NCI-H2029 (cell line): ENCODE measurements around the gene SNX25.
"Not testable (repeated sequence)": the region's sequence is repeated elsewhere in the genome, so short reads cannot be mapped to it uniquely, and the experiment has no call there.

ENCODE experiments used
- DNase-seq: peaks from one replicate; lab custom pipeline; 2025; lab: John Stamatoyannopoulos, UW

Gene SNX25

DNA sequence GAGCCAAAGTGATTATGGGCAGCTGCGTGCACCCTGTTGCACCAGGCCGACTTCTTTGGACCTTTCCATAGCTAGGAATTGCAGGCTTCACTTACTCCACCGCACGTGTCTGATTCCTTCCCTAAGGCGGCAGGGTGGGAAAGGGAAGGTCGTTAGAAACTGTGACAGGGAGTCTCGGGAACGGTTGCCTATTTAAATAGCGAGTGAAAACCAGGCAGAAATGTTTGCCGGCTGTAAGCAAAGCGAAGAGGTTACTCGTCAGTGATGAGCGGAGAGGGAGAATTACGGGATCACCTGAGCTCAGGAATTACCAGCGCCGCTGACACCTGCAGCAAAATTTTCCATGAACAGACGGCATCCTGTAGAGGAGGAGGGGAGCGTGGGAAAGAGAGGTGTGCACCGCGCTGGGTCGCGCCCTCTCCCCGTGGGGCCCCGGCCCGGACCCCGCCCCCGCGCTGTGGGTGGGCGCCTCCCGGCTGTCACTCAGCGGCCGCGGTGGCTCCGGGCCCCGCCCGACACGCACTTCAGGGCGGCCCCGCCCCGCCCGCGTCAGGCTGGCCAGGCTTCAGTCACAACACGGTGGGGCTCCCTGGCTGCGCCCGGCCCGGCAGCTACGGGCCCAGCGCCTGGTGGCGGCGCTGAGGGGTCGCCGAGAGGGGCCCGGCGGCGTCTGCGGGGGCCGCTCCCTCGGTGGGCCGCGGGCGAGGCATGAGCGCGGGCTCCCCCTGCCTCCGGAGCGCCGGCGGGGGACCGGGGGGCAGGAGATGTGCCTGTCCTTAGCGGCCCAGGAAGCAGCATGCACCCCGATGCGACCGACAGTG is at the start of gene SNX25:
Gene SNX25 (plus strand): TSS at position 568 of the 821 bp plus-strand sequence. CDS start 229 bp downstream, at position 797.
- DNase-seq: peak; percentile 49

DNA sequence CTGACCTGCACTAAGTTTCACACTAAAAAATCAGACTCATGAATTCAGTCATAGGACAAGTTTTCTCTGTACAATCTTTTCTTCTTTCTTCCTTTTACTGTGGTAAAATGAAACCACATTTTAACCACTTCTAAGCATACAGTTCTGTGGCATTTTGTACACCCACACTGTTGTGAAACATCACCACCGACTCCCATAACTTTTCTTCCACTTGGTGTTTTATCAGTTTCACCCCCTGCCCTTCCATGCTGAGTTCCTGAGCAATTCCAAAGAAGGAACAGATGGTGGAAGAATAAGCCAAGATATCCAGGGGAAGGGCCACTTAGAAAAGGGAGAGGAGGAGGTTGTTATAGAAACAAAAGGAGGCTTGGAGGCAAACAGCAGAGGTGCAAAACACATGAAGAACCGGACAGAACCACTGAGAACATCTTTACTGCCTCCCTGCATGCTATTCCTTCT is 43.8 kb upstream of the SNX25 start:
- no peak for DNase-seq

DNA sequence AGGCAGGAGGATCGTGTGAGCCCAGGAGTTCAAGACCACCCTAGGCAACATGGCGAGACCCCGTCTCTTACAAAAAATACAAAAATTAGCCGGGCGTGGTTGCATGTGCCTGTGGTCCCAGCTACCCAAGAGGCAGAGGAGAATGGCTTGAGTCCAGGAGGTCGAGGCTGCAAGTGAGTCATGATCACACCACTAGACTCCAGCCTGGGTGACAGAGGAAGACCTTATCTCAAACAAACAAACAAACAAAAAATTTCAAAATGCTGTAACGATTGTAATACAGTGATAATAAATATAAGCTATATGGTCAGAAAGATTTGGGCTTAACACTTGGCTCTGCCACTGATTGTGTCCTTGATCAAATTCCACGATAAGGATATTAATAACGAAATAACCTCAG is 42.2 kb upstream of the SNX25 start:
- no peak for DNase-seq

DNA sequence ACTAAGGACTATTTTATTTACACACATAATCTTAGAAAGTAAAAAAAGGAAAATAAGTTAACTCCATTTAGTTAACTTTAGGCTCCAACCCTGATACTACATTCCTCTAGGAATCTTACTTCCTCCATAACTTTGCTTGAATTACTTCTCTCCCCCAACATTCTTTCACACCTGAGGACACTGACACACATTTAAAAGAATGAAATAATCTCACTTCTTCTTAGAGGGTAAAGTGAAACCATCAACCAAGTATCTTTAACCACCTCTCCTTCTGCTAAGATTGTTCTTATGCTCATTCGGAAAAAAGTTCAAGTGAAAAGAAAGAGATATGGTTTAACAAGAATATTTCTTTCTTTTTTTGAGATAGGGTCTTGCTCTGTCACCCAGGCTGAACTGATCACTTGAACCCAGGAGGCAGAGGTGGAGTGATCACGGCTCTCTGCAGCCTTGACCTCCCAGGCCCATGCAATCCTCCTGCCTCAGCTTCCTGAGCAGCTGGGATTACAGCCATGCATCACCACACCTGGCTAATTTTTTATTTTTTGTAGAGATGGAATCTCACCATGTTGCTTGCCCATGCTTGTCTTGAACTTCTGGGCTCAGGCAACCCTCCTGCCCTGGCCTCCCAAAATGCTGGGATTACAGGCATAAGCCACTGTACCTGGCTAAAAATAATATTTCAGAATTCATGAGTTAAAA is 37.9 kb upstream of the SNX25 start:
- no peak for DNase-seq

DNA sequence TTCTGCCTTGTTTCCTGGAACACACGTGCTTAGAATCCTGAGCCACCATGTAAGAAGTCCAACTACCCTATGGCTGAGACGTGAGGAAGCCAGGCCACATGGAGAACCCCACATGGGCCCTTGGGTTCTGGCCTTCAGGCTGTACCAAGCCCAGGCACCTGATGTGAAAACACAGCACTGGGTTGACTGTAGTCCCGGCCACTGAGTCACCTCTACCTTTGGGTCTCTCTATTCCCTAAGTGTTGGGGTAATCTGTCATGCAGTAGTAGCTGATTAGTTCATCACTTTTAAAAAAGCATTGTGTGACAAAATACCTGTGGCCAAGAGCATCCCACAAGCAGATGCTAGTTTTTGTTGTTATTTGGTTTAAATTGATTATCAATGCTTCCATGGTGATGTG is 29.9 kb upstream of the SNX25 start:
- DNase-seq: no peak

DNA sequence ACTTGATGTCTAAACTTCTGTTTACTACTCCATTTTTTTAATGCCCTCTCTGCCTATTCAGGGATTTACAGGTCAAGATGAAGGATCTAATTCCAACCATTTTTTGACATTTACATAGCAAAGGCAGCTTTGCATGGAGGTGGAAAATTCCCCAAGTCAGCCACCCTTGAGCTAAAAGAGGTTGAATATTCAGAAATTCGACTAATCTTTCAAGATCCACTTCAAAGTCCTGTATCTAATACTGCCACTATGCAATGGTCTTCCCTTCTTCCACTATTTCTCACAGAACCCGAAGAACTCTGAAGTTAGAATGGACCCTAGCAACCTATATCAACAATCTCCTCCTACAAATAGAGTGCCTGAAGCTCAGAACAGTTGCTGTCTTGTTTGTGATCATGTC is 27.2 kb upstream of the SNX25 start:
- DNase-seq: no peak

DNA sequence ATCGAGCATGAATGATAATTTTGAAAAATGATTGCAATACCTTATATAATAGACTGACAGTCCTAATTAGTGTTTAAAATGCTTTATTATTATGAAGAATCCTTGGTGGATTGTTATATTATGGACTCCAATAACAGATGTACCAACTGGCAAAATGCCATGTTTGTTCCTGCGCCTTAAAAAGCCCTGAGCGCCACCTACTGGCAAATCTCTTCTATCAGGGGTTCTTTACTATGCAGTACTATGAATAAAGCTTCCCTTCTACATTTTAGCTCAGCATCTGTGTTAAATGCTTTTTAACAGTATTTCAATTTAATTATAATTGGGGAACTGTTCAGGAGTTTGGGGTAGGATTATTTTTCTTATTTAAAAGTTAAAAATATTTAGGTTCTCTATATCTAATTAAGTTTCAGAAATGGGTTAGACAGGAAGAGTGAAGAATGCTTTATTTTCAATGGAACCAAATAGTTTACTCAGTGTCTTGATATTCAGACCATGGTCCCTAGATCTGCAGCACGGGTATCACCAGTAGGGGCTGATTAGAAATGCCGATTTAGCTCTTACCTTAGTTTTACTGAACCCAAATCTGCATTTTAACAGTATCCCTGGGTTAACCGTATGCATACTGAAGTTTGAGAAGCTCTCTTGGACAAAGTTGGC is 25.6 kb upstream of the SNX25 start:
- DNase-seq: peak; percentile 79

DNA sequence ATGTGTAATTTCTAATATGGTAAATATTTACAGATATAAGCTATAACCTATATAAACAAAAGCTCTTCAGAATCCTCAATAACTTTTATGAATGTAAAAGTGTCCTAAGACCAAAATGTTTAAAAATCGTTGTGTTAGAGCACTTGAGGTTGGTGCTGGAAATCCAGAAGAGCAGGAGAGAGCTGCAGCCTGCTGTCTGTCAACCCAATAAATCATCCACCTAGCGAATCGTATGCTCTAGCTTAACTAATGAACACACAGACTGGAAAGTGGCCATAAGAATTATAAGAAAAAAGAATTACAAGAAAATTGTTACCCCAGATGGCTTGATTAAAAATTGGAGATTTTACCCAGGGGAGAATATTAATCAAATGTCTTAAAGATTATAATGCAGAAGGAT is 22.6 kb upstream of the SNX25 start:
- DNase-seq: no peak

DNA sequence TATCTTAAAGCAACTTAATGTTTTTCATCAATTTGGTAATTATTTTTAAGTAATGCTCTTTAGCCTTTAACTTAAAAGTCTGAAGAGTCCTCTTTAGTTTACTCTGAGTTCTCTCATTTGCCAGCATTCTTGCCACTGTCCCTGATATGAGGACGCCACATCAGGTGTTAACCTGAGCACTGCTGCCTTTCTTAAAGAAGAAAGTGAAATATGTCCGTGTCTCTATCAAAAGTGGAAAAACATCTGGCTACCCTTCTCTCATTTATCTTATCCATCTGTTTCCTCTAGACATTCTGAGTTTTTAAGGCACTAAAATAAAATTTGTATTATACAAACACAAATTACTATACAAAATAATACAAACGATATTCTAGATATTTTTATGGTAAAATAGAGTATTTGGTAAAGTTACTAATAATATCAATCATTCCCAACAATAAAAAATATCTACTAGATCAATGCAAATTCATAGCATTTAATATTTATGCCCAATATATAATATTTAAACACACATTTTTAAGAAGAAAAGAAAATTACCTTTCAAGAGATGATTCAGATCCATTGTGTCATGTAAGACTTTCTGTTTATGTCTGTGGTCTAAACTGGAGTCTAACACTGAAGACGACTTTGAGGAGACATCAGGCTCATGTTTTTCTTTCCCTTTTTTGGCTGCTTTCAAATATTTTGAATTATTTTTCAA is 19.6 kb upstream of the SNX25 start:
- DNase-seq: no peak

DNA sequence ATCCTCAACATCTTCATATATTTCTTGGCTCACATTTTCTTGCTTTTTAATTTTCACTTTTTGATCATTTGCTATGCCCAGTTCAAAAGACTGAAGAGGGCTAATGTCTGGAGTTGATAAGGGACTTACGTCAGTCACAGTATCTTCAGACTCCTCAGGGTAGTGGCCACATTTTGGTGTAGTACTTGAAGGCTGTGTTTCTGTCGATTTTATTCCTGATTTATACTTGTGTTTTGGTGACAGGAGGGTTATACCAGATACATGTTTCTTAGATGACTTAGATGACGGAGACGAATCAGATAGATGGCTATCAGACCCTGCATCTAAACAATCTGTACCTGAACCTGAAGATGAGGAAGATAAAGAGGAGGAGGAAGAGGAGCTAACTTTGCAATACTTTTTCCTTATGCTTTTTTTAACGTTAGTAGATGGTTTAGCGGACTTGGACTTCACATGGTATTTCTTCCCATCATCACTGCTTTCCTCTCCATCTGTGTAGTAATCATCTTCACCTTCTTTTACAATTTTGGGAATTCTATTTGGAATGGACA is 19.0 kb upstream of the SNX25 start:
- DNase-seq: no peak

DNA sequence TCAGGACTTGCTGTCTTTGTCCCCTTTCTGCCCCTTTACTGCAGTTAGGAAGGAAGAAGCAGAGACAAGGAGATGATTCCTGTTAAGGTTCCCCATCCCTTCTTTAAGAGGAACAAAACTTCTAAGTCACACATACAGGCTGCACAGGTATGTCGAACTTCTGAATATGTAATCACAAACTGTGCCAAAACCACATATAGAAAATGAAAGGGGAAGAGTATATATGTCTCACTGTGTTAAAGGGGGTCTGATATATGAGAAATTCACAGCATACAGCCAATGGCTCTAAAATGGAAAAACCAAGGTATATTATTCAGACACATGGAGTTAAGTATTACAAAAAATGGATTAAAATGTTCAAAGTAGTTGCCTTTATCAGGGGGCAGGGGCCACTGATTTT is 17.3 kb upstream of the SNX25 start:
- no peak for DNase-seq

DNA sequence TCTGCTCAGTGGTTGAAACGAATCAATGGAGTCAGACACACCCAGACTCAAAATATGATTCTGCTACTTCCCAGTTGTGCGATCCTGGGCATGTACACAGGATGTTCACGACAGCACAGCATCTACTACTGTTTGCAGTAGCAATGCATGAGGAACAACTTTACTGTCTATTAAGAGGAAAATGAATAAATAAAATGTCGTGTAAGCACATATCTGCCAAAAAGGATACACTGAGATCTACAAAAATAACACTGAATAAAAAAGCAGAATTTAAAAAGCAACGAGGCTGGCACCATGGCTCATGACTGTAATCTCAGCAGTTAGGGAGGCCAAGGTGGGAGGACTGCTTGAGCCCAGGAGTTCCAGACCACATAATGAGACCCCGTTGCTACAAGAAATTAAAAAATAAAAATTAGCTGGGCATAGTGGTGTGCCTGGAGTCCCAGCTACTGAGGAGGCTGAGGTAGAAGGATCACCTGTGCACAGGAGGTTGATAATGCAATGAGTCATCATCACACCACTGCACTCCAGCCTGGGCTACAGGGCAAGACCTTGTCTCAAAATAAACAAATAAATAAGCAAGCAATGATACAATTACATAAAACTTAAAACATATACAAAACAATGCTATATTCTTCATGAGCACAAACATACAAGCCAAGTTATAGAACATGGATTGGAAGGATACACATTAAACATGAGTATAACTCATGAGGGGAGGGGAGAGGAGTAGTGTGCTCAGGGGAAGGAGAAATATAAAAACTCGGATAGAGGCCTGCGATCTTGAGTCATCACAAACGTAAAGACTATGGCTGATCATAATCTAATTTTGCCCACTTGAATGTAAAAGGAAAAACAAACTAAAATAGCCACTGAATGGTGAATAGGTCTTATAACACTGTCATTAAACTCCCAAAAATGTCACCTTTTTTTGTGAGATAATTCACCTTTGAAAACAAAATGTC is 14.2 kb upstream of the SNX25 start:
- DNase-seq: no peak

DNA sequence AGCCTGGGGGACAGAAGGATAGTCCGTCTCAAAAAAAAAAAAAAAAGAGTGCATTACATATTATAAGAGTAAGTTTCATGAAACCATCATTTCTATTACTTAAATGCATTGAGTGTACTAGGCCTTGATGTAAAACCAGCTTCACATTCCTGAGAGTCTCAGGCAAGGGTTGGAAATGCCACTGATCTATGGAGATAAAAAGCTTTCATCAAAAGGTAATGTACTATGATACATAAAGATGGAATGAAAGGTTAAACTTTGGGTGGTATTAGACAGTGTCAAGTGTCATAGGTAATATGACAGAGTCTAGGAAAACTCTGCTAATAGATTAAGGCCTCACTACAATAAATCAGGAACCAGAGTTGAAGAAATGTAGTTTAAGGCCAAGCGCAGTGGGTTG is 13.0 kb upstream of the SNX25 start:
- DNase-seq: no peak

DNA sequence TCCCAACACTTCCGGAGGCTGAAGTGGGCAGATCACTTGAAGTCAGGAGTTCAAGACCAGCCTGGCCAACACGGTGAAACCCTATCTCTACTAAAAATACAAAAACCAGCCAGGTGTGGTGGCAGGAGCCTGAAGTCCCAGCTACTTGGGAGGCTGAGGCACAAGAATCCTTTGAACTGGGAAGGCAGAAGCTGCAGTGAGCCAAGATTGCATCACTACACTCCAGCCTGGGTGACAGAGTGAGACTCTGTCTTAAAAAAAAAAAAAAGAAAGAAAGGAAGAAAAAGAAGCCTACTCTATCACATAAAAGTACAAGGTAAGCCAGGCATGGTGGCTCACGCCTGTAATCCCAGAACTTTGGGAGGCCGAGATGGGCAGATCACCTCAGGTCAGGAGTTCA is 11.2 kb upstream of the SNX25 start:
- not testable (repeated sequence) for DNase-seq

DNA sequence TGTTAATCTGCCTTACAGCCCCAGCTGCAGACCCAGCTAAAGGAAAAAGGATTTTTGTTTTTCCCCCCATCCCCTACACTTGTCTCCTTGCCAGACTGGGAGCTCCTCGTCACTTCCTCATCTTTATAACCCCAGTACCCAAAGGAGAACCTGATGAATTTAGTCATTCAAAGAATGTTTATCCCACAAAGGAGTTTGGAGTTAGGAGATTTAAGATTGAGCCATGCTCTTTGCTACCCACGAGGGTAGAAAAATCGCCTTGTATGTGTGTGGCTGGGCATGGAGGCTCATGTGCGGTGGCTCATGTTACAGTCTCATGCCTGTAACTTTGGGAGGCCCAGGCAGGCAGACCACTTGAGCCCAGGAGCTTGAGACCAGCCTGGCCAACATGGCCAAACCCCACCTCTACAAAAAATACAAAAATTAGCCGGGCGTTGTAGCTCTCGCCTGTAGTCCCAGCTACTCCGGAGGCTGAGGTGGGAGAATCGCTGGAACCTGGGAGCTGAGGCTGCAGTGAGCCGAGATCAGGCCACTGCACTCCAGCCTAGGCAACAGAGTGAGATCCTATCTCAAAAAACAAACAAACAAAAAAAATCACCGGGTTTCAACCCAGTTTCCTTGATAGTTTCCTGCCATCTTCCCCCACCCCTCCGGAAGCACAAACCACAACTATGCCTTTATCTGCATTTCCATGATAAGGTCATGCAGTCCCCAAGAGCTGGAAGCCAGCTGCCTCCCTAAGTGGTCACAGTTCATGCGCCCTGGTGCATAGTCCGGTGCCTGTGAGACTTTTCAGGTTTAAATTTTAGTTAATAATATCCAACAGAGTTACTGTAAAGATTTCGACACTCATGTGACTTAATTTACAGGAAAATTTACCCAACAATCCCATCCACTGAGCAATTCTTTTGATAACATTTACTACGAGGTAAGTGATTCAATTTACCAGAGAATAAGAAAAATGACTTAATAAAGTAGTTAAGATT is 7.1 kb upstream of the SNX25 start:
- no peak for DNase-seq

DNA sequence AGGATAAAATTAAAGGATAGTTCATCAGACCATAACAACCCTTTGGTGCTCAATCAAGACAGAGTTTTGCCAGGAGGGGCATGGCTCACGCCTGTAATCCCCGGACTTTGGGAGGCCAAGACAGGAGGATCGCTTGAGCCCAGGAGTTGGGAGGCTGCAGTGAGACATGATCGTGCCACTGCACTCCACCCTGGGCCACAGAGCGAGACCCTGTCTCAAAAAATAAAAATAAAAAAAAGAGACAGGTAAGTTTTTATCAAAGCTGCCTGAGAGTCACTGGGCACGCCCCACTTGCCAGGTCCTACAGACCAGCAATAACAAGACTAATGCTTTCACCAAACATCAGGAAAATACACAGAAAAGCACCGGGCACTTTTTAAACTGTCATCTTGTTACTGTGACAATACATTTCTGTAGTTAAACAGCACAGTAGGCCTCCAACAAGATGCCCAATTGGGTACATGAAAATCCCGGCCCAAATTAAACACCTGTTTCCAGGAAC is 6.4 kb upstream of the SNX25 start:
- no peak for DNase-seq

DNA sequence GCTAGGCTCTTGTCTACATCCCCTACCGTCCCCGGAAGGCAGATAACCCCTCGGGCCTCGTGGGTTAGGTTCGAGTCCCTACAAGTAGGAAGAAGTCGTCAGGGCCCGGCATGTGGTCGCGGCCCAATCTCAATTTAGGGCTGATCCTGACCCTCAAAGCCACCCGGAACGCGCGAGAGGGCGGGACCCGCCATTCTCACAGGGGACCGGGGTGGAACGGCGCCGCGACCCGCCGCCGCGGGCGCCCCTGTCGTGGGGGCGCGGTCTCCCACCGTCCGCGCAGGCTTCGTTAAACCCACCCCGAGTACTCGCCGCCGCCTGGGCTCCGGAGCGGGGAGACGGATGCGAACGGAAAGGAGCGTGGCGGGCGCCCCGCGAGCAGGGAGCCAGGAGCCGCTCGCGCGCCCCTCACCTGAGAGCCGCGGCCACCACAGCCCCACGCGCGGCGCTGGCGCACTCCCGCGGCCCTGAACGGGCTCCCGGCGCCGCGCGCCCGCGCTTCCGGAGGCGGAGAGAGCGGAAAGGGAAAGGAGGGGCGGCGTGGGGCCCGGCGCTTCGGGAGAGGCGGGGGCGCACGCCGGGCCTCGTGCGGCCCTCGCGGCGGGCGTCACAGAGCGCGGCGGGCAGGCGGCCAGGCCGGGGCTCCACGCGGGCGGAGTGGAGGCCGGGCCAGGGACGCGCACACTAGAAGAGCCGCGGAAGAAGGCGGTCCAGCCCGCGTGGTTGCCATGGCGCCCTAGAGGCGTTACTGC is 5.7 kb upstream of the SNX25 start, which contains the start of gene CFAP97:
Gene CFAP97 (minus strand): TSS at position 515 of the 752 bp plus-strand sequence. CDS start 12,804 bp downstream, outside the sequence.
- DNase-seq: peak; percentile 77

DNA sequence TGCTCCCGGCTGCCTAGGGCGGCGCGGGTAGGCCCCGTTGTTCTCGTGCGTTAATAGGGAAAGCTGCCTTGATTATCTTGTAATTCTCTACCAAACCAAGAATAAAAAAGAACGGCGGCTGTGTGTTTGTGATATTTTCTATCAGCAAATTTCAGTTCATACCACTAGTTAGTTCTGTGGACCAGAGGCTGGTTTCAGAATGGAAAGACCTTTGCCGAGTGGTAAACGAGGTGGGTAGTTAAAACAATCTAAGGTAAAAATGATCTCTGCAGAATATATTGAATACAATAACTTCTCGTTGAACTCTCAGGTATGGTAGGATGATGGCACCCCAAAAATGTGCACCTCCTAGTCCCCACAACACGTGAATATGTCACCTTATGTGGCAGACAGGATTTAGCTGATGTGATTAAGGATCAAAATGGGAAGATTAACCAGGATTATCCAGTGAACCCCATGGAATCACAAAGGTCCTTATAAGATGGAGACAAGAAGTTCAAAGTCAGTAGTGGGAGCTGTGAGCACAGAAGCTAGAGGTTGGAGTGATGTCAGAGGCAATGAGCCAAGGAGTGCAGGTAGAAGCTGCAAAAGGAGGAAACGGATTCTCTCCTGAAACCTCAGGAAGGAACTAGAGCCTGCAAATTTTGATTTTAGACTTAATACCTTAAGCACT is 5.0 kb upstream of the SNX25 start:
- DNase-seq: no peak
